Activated CD8-positive, alpha-beta memory T cell treated with anti-CD3 and anti-CD28 coated beads for 1 hour (primary cell): ENCODE measurements around the gene NTRK1.

Source experiments
- DNase-seq, 2 donors: peaks; one replicate each; pipeline ENCODE4 v3.0.0-alpha.2; 2020; ENCODE audit warnings: low read depth in 1 of 2; ENCODE audit errors: extremely low read depth in 1 of 2

The NTRK1 gene

GRCh38 chr1:156929596-156930238 lies 69.1 kb downstream of the NTRK1 start:
- DNase-seq: no peak

GRCh38 chr1:156930483-156930882 lies 69.8 kb downstream of the NTRK1 start:
- no peak for DNase-seq
